Esophagus muscularis mucosa (tissue), 4 donors: ENCODE data around the gene MEPE.

Experiments used
- EP300 ChIP-seq: sonication (generic); formaldehyde crosslinking; IDR thresholded peaks from one replicate; pipeline ENCODE4 v1.6.1; 2017; ENCODE audit warnings: antibody characterized with exemption
- POLR2AphosphoS5 ChIP-seq, 2 donors: sonication (generic); formaldehyde crosslinking; IDR thresholded peaks; one replicate each; pipeline ENCODE4 v1.6.1; 2017; ENCODE audit warnings: antibody characterized with exemption in 2 of 2
- TF ChIP-seq, protein P1 (sequence below), 3 experiments: fragments of 200-600 bp in 2 of 3; fragments of 450-650 bp in 1 of 3; sonication (generic) in 2 of 3; IDR thresholded peaks; one replicate each; pipeline ENCODE4 v1.5.1; 2017 to 2019; ENCODE audit warnings: antibody characterized with exemption in 3 of 3, mild to moderate bottlenecking in 2 of 3, moderate library complexity in 1 of 3

DNA sequence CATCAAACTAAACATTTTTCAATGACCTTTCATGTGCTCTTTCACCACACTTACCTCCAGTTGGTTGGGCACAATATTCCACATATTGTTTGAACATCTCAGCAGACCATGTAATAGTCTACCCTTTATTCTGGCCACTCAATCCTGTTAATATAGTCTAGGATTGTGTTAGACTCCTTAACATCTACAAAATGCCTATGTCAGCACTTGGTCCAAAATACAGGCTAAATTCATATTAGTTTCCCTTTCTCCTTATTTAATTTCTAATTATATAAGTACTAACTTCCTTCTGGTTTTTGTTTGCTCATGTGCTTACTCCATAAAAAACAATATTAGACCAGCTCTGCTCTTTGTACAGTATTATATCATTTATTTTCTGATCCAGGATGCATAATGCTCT lies 21.1 kb downstream of the MEPE start:
- TF ChIP-seq, protein P1, sequence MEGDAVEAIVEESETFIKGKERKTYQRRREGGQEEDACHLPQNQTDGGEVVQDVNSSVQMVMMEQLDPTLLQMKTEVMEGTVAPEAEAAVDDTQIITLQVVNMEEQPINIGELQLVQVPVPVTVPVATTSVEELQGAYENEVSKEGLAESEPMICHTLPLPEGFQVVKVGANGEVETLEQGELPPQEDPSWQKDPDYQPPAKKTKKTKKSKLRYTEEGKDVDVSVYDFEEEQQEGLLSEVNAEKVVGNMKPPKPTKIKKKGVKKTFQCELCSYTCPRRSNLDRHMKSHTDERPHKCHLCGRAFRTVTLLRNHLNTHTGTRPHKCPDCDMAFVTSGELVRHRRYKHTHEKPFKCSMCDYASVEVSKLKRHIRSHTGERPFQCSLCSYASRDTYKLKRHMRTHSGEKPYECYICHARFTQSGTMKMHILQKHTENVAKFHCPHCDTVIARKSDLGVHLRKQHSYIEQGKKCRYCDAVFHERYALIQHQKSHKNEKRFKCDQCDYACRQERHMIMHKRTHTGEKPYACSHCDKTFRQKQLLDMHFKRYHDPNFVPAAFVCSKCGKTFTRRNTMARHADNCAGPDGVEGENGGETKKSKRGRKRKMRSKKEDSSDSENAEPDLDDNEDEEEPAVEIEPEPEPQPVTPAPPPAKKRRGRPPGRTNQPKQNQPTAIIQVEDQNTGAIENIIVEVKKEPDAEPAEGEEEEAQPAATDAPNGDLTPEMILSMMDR (IDR thresholded peaks at IDR 0.05): no peak
- TF ChIP-seq POLR2AphosphoS5 (IDR thresholded peaks at IDR 0.05) (no peak), EP300 (no peak)
